D721Med (cell line): ENCODE measurements around the gene PIEZO1.

Source experiments
- DNase-seq: peaks from one replicate; pipeline ENCODE4 v3.0.0; 2011; ENCODE audit warnings: low spot score; ENCODE audit not compliant: insufficient read length
- FAIRE-seq: peaks from 2 replicates; lab custom pipeline; 2011; peaks lifted over from hg19 to GRCh38; lab: Jason Lieb, UNC
- TF ChIP-seq, protein P1 (sequence below): IDR thresholded peaks from 2 replicates; pipeline ENCODE4 v1.5.1; 2012; ENCODE audit warnings: mild to moderate bottlenecking, control low read depth; ENCODE audit not compliant: insufficient read depth; ENCODE audit errors: missing control alignments

Gene PIEZO1

DNA sequence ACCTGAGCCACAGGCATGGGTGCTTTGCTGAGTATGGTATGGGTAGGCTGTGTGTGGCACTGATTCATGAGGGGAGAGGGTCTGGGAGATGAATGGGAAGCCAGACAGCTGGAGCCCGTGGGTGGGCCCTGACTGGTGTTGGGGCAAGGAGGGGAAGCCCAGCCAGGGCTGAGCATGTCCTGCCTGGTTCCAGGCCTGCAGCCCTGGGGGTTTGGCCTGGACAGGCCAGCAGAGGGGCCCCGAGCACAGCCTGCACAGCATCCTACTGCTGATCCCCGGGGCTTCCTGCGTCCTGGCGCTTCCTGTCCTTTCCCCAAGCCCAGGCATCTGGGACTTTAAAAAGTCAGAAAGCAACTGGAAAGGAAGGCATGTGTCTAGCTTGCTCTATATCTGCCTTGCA is 117.6 kb downstream of the PIEZO1 start:
- no peak for DNase-seq

GRCh38 chr16:88665570-88665969 is 119.5 kb downstream of the PIEZO1 start:
- TF ChIP-seq, protein P1, sequence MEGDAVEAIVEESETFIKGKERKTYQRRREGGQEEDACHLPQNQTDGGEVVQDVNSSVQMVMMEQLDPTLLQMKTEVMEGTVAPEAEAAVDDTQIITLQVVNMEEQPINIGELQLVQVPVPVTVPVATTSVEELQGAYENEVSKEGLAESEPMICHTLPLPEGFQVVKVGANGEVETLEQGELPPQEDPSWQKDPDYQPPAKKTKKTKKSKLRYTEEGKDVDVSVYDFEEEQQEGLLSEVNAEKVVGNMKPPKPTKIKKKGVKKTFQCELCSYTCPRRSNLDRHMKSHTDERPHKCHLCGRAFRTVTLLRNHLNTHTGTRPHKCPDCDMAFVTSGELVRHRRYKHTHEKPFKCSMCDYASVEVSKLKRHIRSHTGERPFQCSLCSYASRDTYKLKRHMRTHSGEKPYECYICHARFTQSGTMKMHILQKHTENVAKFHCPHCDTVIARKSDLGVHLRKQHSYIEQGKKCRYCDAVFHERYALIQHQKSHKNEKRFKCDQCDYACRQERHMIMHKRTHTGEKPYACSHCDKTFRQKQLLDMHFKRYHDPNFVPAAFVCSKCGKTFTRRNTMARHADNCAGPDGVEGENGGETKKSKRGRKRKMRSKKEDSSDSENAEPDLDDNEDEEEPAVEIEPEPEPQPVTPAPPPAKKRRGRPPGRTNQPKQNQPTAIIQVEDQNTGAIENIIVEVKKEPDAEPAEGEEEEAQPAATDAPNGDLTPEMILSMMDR: no peak
- DNase-seq (no peak), FAIRE-seq (no peak)

More for the DNA sequence above, 117.6 kb downstream of the PIEZO1 start:
- TF ChIP-seq, protein P1: no peak
- FAIRE-seq: no peak
